Measurements from ENCODE around the gene ACSS1.

Gene ACSS1

GRCh38 chr20:25058051-25058846 lies at the start of gene ACSS1:
Gene ACSS1 (minus strand): TSS chr20:25058139. CDS start chr20:25058102, 37 bp downstream.
- ATAC-seq, result peak; percentile 51
- no peak for TF ChIP-seq ZFP3 (CRISPR knock-in tag; IDR thresholded peaks at IDR 0.05)
- TF ChIP-seq ISL1 (CRISPR knock-in tag; IDR thresholded peaks at IDR 0.05), result no peak
- TF ChIP-seq ZFP30 (CRISPR knock-in tag; IDR thresholded peaks at IDR 0.05), result no peak
- TF ChIP-seq, protein P1, sequence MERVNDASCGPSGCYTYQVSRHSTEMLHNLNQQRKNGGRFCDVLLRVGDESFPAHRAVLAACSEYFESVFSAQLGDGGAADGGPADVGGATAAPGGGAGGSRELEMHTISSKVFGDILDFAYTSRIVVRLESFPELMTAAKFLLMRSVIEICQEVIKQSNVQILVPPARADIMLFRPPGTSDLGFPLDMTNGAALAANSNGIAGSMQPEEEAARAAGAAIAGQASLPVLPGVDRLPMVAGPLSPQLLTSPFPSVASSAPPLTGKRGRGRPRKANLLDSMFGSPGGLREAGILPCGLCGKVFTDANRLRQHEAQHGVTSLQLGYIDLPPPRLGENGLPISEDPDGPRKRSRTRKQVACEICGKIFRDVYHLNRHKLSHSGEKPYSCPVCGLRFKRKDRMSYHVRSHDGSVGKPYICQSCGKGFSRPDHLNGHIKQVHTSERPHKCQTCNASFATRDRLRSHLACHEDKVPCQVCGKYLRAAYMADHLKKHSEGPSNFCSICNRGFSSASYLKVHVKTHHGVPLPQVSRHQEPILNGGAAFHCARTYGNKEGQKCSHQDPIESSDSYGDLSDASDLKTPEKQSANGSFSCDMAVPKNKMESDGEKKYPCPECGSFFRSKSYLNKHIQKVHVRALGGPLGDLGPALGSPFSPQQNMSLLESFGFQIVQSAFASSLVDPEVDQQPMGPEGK (CRISPR knock-in tag; IDR thresholded peaks at IDR 0.05; ENCODE audit: borderline replicate concordance), result no peak
- TF ChIP-seq ZNF565 (CRISPR knock-in tag; conservative IDR thresholded peaks at IDR 0.05; ENCODE audit: low read depth), result no peak
- TF ChIP-seq ZNF8 (CRISPR knock-in tag; IDR thresholded peaks at IDR 0.05), result no peak
- no peak for TF ChIP-seq ZC3H10 (CRISPR knock-in tag; IDR thresholded peaks at IDR 0.05)
- no peak for TF ChIP-seq OSR1 (CRISPR knock-in tag; IDR thresholded peaks at IDR 0.05)
- no peak for TF ChIP-seq POU6F1 (CRISPR knock-in tag; IDR thresholded peaks at IDR 0.05; ENCODE audit: borderline replicate concordance, low read depth)
- no peak for TF ChIP-seq RARB (CRISPR knock-in tag; IDR thresholded peaks at IDR 0.05)
- TF ChIP-seq ARNTL (CRISPR knock-in tag; IDR thresholded peaks at IDR 0.05; ENCODE audit: borderline replicate concordance, low read depth), result no peak
- TF ChIP-seq GLIS3 (CRISPR knock-in tag; IDR thresholded peaks at IDR 0.05), result no peak
- TF ChIP-seq CSDC2 (CRISPR knock-in tag; IDR thresholded peaks at IDR 0.05), result no peak
- TF ChIP-seq BACH2 (CRISPR knock-in tag; IDR thresholded peaks at IDR 0.05; ENCODE audit: borderline replicate concordance), result no peak
- no peak for TF ChIP-seq ZNF70 (CRISPR knock-in tag; IDR thresholded peaks at IDR 0.05)
- no peak for TF ChIP-seq TCF4 (CRISPR knock-in tag; IDR thresholded peaks at IDR 0.05; ENCODE audit: borderline replicate concordance)

GRCh38 chr20:25103526-25103925 lies 45.6 kb upstream of the ACSS1 start:
- no peak for ATAC-seq
- TF ChIP-seq BACH2 (CRISPR knock-in tag; IDR thresholded peaks at IDR 0.05; ENCODE audit: borderline replicate concordance), result no peak
- no peak for TF ChIP-seq ZC3H10 (CRISPR knock-in tag; IDR thresholded peaks at IDR 0.05)
- no peak for TF ChIP-seq SNAI2 (CRISPR knock-in tag; IDR thresholded peaks at IDR 0.05)
- TF ChIP-seq TCF4 (CRISPR knock-in tag; IDR thresholded peaks at IDR 0.05; ENCODE audit: borderline replicate concordance), result no peak
- no peak for TF ChIP-seq TOX (CRISPR knock-in tag; IDR thresholded peaks at IDR 0.05; ENCODE audit: borderline replicate concordance)
- no peak for TF ChIP-seq ISL1 (CRISPR knock-in tag; IDR thresholded peaks at IDR 0.05)
- TF ChIP-seq ESRRG (CRISPR knock-in tag; IDR thresholded peaks at IDR 0.05), result no peak
- no peak for TF ChIP-seq CSRNP3 (CRISPR knock-in tag; IDR thresholded peaks at IDR 0.05)
- TF ChIP-seq OSR1 (CRISPR knock-in tag; IDR thresholded peaks at IDR 0.05), result no peak
- no peak for TF ChIP-seq PPARA (CRISPR knock-in tag; IDR thresholded peaks at IDR 0.05; ENCODE audit: borderline replicate concordance)
- no peak for TF ChIP-seq ZNF70 (CRISPR knock-in tag; IDR thresholded peaks at IDR 0.05)
- TF ChIP-seq ZFP30 (CRISPR knock-in tag; IDR thresholded peaks at IDR 0.05), result no peak
- TF ChIP-seq GLIS3 (CRISPR knock-in tag; IDR thresholded peaks at IDR 0.05), result no peak
- TF ChIP-seq POU6F1 (CRISPR knock-in tag; IDR thresholded peaks at IDR 0.05; ENCODE audit: borderline replicate concordance, low read depth), result no peak
- TF ChIP-seq ZNF8 (CRISPR knock-in tag; IDR thresholded peaks at IDR 0.05), result no peak
- TF ChIP-seq CSDC2 (CRISPR knock-in tag; IDR thresholded peaks at IDR 0.05), result no peak
- TF ChIP-seq, protein P2, sequence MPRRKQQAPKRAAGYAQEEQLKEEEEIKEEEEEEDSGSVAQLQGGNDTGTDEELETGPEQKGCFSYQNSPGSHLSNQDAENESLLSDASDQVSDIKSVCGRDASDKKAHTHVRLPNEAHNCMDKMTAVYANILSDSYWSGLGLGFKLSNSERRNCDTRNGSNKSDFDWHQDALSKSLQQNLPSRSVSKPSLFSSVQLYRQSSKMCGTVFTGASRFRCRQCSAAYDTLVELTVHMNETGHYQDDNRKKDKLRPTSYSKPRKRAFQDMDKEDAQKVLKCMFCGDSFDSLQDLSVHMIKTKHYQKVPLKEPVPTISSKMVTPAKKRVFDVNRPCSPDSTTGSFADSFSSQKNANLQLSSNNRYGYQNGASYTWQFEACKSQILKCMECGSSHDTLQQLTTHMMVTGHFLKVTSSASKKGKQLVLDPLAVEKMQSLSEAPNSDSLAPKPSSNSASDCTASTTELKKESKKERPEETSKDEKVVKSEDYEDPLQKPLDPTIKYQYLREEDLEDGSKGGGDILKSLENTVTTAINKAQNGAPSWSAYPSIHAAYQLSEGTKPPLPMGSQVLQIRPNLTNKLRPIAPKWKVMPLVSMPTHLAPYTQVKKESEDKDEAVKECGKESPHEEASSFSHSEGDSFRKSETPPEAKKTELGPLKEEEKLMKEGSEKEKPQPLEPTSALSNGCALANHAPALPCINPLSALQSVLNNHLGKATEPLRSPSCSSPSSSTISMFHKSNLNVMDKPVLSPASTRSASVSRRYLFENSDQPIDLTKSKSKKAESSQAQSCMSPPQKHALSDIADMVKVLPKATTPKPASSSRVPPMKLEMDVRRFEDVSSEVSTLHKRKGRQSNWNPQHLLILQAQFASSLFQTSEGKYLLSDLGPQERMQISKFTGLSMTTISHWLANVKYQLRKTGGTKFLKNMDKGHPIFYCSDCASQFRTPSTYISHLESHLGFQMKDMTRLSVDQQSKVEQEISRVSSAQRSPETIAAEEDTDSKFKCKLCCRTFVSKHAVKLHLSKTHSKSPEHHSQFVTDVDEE (CRISPR knock-in tag; IDR thresholded peaks at IDR 0.05), result no peak

All from SK-N-SH treated with all-trans-retinoic acid at 6 μM for 48 hours (cell line).